Stimulated activated CD8-positive, alpha-beta memory T cell treated with anti-CD3 and anti-CD28 coated beads, Interleukin-7, amount 100 ng/mL, for 48 hours (primary cell): ENCODE results near the gene USP24.
"Not testable (repeated sequence)": the region's sequence is repeated elsewhere in the genome, so short reads cannot be mapped to it uniquely, and the experiment has no call there.

Experiments used
- DNase-seq, 2 donors: peaks; one replicate each; pipeline ENCODE4 v3.0.0-alpha.2; 2020; ENCODE audit warnings: low read depth in 1 of 2; ENCODE audit errors: extremely low read depth in 1 of 2

The USP24 gene

DNA sequence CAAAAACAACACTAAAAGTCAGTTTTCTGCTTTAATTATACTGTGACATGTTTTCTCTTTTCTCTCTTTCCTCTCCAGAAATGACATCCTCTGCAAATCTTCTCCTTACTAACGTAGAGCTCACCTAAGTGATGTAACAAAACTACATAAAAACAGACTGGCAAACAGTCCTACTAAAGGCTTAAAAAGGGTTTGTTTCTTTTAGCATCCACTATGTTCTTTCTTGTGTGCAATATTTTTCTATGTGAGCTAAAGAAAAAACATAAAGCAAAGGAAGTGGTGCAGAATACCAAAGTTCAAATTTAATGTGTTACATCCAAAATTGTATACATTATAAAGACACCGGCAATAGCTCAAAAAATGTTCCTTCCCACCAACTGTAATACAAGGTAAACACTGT lies 14.5 kb downstream of the USP24 start:
- no peak for DNase-seq

DNA sequence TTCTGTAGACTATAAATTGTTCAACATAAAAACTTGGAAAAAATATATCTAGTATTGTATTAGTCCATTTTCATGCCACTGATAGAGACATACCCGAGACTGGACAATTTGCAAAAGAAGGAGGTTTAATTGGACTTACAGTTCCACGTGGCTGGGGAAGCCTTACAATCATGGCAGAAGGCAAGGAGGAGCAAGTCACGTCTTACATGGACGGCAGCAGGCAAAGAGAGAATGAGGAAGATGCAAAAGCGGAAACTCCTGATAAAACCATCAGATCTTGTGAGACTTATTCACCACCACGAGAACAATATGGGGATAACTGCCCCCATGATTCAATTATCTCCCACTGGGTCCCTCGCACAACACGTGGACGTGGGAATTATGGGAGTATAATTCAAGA lies 15.4 kb downstream of the USP24 start:
- DNase-seq = not testable (repeated sequence)

GRCh38 chr1:55198044-55198443 lies 17.1 kb downstream of the USP24 start:
- DNase-seq = no peak

DNA sequence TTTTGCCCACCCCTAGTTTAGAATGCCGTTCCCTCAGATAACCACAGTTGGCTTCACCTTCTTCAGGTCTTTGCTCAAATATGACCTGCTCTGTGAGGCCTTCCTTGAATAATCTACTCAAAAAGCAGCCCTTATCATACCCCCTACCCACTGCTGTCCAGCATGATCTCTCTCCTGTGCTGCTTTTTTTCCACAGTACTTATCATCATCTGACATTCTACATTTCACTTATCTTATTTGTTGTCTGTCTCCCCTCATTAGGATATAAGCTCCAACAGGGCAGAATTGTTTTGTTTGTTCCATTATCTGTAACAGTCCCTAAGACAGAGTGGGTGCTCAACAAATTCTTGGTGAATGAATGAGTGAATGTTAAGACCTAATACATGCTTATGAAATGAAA lies 18.1 kb downstream of the USP24 start:
- DNase-seq = no peak

DNA sequence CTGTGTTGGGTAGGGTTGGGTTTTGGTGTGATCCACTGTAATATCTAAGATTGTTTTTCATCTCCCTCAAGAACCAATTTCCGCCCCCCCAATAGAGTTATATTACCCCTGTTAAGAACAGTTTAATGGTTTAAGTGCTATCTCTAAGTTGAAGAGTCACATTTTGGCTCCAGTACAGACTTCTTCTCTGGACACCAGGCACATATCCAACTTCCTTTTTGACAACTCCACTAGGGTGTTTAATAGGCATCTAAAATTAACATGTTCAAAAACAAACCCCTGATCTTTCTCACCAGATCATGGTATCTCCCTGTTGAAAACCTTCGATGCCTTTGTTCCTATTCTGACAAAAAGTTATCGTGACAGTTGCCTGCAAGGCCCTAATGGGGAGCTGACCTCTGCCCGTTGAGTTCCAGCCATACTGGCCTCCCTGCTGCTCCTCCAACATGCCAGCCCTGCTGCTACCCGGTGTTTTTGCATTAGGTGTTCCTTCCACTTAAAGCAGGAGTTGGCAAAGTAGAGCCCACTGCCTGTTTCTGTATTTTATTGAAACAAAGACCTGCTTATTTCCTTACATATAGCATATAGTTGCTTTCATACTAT lies 18.6 kb downstream of the USP24 start:
- DNase-seq = no peak

DNA sequence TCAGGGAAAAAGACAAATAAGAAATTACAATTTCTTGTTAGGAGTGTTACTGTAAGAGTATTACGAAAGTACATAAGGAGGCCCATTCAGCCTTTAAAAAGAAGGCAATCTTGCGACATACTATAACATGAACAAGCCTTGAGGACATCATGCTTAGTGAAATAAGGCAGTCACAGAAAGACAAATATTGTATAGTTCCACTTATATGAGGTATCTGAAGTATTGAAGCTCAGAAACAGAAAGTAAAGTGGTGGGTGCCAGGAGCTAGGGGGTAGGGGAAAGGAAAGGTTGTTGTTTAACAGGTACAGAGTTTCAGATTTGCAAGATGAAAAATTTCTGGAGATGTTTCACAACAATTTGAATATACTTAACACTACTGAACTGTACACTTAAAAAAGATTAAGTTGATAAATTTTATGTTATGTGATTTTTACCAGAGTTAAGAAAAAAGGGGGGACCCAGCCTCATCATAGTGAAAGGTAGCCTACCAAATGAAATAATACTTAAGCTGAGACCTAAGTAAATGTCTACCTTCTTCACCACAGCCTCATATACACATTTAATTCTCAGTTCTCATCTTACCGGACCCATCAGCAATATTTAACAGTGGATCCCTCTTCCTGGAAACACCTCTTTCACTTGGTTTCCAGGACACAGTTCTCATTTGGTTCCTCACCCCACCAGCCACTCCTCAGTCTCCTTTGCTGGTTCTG lies 19.5 kb downstream of the USP24 start:
- DNase-seq = no peak

DNA sequence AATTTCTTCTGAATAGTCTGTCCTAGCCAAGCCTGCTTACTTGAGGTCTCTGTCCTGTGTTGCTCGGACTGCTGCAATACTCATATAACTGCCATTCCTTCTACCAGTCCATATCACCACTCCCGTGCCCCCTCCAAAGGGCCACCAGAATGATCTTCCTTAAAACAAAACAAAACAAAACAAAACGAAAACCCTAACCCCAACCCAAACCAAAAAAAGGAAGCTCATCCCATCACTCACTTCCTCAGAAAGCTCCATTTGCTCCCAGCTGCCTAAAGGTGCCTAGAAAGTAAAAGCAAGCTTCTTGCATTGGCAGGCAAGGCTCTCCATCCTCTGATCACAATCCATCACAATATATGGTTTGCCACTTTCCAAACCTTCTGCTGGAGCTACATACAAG lies 20.3 kb downstream of the USP24 start:
- no peak for DNase-seq

- DNase-seq = no peak
These were observed 23.1 kb downstream of the USP24 start for GRCh38 chr1:55192093-55192492.

GRCh38 chr1:55191219-55191952 lies 23.8 kb downstream of the USP24 start:
- not testable (repeated sequence) for DNase-seq

GRCh38 chr1:55190109-55190508 lies 25.1 kb downstream of the USP24 start:
- DNase-seq = no peak

GRCh38 chr1:55188909-55189308 lies 26.3 kb downstream of the USP24 start:
- no peak for DNase-seq

- DNase-seq = no peak
These were observed 29.3 kb downstream of the USP24 start for GRCh38 chr1:55185832-55186231.

DNA sequence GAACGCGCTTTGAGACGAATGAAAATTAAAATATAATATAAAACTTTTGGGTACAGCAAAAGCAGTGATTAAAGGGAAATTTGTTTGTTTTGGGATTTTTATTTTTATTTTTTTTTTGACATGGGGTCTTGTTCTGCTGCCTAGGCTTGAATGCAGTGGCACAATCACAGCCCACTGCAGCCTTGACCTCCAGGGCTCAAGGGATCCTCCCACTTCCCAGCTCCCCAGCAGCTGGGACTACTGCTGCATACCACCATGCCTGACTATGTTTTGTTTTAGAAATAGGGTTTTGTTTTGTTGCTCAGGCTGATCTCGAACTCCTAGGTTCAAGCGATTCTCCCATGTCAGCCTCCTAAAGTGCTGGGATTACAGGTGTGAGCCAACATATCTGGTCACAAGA lies 30.3 kb downstream of the USP24 start:
- DNase-seq = no peak

- no peak for DNase-seq
These were observed 33.5 kb downstream of the USP24 start for GRCh38 chr1:55181666-55182065.

DNA sequence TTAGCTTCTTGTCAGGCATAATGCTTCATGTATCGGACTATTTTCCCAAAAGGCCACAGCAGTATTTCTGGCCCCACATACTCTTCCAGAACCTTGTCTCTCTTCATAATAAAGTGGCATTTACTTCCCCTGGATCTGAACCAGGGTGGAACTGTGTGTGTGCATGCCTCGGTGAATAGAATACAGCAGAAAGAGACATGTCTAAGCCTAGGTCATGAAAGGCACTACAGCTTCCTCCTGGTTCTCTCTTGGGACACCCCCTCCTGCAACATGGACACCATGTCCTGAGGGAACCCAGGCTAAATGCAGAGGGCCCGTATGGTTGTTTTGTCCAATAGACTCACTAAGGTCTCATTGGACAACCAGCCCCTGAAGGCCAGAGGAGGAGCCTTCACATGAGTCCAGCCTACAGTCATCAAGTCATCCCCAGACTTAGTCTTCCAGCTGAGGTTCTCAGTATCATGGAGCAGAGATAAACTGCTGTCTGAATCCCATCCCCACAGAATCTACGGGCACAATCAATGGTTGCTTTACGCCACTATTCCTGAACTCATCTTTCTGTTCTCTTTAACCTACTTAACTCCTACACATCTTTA lies 35.0 kb downstream of the USP24 start:
- DNase-seq = no peak

DNA sequence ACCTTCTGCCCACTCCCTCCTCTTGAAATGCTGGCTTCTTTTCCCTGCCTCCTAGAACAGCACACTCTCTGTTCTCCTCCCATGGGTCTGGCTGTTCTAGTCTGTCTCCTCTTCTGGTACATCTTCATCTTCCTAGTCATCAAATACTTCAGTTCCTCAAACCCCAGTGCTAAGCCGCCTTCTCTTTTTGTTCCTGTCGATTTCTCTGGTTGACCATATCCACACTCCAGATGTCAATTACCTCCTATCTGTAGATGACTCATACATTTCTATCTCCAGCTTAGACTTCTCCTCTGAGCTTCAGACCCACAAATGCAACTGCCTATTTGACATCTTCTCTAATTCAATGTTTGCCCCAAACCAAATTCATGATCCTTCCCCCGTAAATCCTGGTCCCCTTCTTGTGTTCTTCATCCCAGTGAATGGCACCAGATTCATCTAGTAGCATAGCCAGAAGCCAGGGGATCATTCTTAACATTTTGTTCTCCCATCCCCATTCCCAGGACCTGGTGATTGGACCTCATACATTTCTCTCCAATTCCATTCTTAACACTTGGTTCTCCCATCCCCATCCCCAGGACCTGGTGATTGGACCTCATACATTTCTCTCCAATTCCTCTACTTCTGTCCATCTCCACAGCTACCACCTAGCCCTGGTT lies 35.9 kb downstream of the USP24 start:
- DNase-seq = no peak

GRCh38 chr1:55172687-55173086 lies 42.5 kb downstream of the USP24 start:
- no peak for DNase-seq

GRCh38 chr1:55172272-55172671 lies 42.9 kb downstream of the USP24 start:
- no peak for DNase-seq

GRCh38 chr1:55171694-55172093 lies 43.5 kb downstream of the USP24 start:
- DNase-seq = no peak

- DNase-seq = no peak
These were observed 44.7 kb downstream of the USP24 start for GRCh38 chr1:55170426-55170825.

DNA sequence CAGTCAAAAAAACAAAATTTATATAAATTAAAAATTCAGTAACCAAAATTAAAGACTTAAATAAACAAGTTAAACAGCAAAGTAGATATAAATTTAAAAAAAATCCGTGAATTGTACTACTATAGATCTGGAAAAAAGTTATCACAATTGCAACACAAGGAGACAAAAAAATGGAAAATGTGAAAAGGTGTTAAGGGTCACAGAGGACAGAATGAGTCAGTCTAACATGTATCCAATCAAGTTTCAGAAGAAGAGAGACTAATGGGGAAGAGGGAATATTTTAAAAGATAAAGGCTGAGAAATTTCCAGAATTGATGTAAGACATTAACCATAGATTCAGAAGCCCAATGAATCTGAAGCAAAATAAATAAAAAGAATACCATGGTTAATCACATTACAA lies 46.0 kb downstream of the USP24 start:
- DNase-seq = no peak
